ENCODE results near the gene REM2. TPM values are rescaled to one million over a fixed set of nuclear protein-coding genes. Genes with fewer than 3 reads are reported as not detected.

The REM2 gene
- total RNA-seq, 1 donor from 2014 or later = 0.79 TPM

GRCh38 chr14:22929104-22929960, 46.3 kb downstream of the REM2 start, which contains the start of gene PRMT5:
Gene PRMT5, minus strand, starts transcription at chr14:22929376. Its CDS starts 15 bp downstream, at chr14:22929361.
- Mint-ChIP-seq H3K27ac (ENCODE audit: unreplicated experiment) (no peak within 1 kb of the TSS), H3K4me1 (ENCODE audit: low read depth, unreplicated experiment) (peaks cover 5% of the 10 kb centered on the region), H3K4me3 (ENCODE audit: unreplicated experiment) (no peak within 1 kb of the TSS), H3K36me3 (ENCODE audit: low read depth, unreplicated experiment) (peaks cover 11% of the 10 kb centered on the region), H3K27me3 (ENCODE audit: low read depth, unreplicated experiment) (no peaks in the 10 kb centered on the region), H3K9me3 (ENCODE audit: unreplicated experiment) (no peaks in the 10 kb centered on the region)
- Histone ChIP-seq H3K9ac (ENCODE audit: low read length) (peak within 1 kb of the TSS; percentile 96), H3K4me3 (ENCODE audit: insufficient read depth, low read depth, low read length) (peak within 1 kb of the TSS; percentile 93), H3K9me3 (ENCODE audit: insufficient read depth, low read depth, low read length) (no peaks in the 10 kb centered on the region), H3K27ac (ENCODE audit: low read depth, low read length) (peak within 1 kb of the TSS; percentile 90), H3K4me2 (ENCODE audit: low read length) (peak within 1 kb of the TSS; percentile 99), H3K36me3 (ENCODE audit: insufficient read depth, low read length) (peaks cover 14% of the 10 kb centered on the region), H3K4me1 (ENCODE audit: insufficient read depth, low read length) (peaks cover 16% of the 10 kb centered on the region), H3K27me3 (ENCODE audit: insufficient read depth, low read length) (no peaks in the 10 kb centered on the region), H2AFZ (ENCODE audit: low read depth, low read length) (peak within 1 kb of the TSS; percentile 90), H4K20me1 (ENCODE audit: insufficient read depth, low read length) (peaks cover 3% of the 10 kb centered on the region), H3K79me2 (ENCODE audit: insufficient read depth, low read length) (peaks cover 30% of the 10 kb centered on the region)
- FAIRE-seq (peak; percentile 43), DNase-seq (ENCODE audit: low read depth) (peak; percentile 99)
- TF ChIP-seq EZH2 (IDR thresholded peaks at IDR 0.05; ENCODE audit: insufficient read depth, low read length) (no peak), CTCF (IDR thresholded peaks at IDR 0.05; ENCODE audit: insufficient read depth, low read depth, low read length) (no peak)

GRCh38 chr14:22929961-22930364, 46.9 kb downstream of the REM2 start:
- peaks cover 30% of the 10 kb centered on the region for H3K79me2 ChIP-seq (ENCODE audit: insufficient read depth, low read length)
- peaks cover 5% of the 10 kb centered on the region for H3K4me1 Mint-ChIP-seq (ENCODE audit: low read depth, unreplicated experiment)

More at GRCh38 chr14:22929961-22930364, 46.9 kb downstream of the REM2 start:
- FAIRE-seq = no peak
- Histone ChIP-seq H3K27ac (ENCODE audit: low read depth, low read length) (peak overlapping the region; percentile 55), H3K4me3 (ENCODE audit: insufficient read depth, low read depth, low read length) (peak overlapping the region; percentile 48), H3K4me1 (ENCODE audit: insufficient read depth, low read length) (peaks cover 16% of the 10 kb centered on the region), H3K27me3 (ENCODE audit: insufficient read depth, low read length) (no peaks in the 10 kb centered on the region), H3K9ac (ENCODE audit: low read length) (peak overlapping the region; percentile 69), H2AFZ (ENCODE audit: low read depth, low read length) (peak overlapping the region; percentile 79), H3K36me3 (ENCODE audit: insufficient read depth, low read length) (peaks cover 8% of the 10 kb centered on the region), H3K9me3 (ENCODE audit: insufficient read depth, low read depth, low read length) (no peaks in the 10 kb centered on the region), H3K4me2 (ENCODE audit: low read length) (peak overlapping the region; percentile 81), H4K20me1 (ENCODE audit: insufficient read depth, low read length) (peaks cover 3% of the 10 kb centered on the region)
- DNase-seq (ENCODE audit: low read depth) = no peak
- Mint-ChIP-seq H3K27ac (ENCODE audit: unreplicated experiment) (no peak overlapping the region), H3K9me3 (ENCODE audit: unreplicated experiment) (no peaks in the 10 kb centered on the region), H3K27me3 (ENCODE audit: low read depth, unreplicated experiment) (no peaks in the 10 kb centered on the region), H3K36me3 (ENCODE audit: low read depth, unreplicated experiment) (peaks cover 5% of the 10 kb centered on the region), H3K4me3 (ENCODE audit: unreplicated experiment) (no peak overlapping the region)
- no peak for TF ChIP-seq CTCF (IDR thresholded peaks at IDR 0.05; ENCODE audit: insufficient read depth, low read depth, low read length)
- TF ChIP-seq EZH2 (IDR thresholded peaks at IDR 0.05; ENCODE audit: insufficient read depth, low read length) = no peak
